Ascending aorta (tissue), 2 donors: ENCODE results near the gene MTMR8. TPM values are rescaled to one million over a fixed set of nuclear protein-coding genes. Genes with fewer than 3 reads are reported as not detected.
A peak's percentile ranks its signal among the peaks of the same experiment; 100 is the strongest.
"Not testable (repeated sequence)": the region's sequence is repeated elsewhere in the genome, so short reads cannot be mapped to it uniquely, and the experiment has no call there.

ENCODE experiments used
- DNase-seq, 2 donors: peaks; one replicate each; pipeline ENCODE4 v3.0.0-alpha.2; 2019; ENCODE audit warnings: low spot score in 2 of 2
- H3K27ac ChIP-seq, 2 donors: fragments of 200-600 bp; sonication (generic); one replicate each; pipeline ENCODE4 v1.5.1; 2016 to 2017; ENCODE audit warnings: mild to moderate bottlenecking in 1 of 2
- H3K27me3 ChIP-seq: fragments of 200-600 bp; sonication (generic); one replicate; pipeline ENCODE4 v1.5.1; 2017
- H3K36me3 ChIP-seq, 2 donors: fragments of 200-600 bp; sonication (generic); one replicate each; pipeline ENCODE4 v1.5.1; 2016
- H3K4me1 ChIP-seq, 2 donors: fragments of 200-600 bp; sonication (generic); one replicate each; pipeline ENCODE4 v1.5.1; 2016 to 2017; ENCODE audit warnings: mild to moderate bottlenecking in 1 of 2
- H3K4me3 ChIP-seq, 2 donors: fragments of 200-600 bp; sonication (generic); one replicate each; pipeline ENCODE4 v1.5.1; 2016 to 2017; ENCODE audit warnings: mild to moderate bottlenecking in 1 of 2
- H3K9me3 ChIP-seq, 2 donors: fragments of 200-600 bp; sonication (generic); one replicate each; pipeline ENCODE4 v1.5.1; 2016
- CTCF ChIP-seq, 3 experiments: fragments of 200-600 bp in 2 of 3; fragments of 450-650 bp in 1 of 3; sonication (generic) in 2 of 3; IDR thresholded peaks; one replicate each; pipeline ENCODE4 v1.5.1; 2016 to 2019; ENCODE audit warnings: antibody characterized with exemption in 3 of 3, mild to moderate bottlenecking in 1 of 3, moderate library complexity in 1 of 3
- intact Hi-C: fragments of 100-400 bp; cut with DNase I; formaldehyde crosslinking; loops from one replicate; pipeline ENCODE4 v1.15.1; 2023
- total RNA-seq: library from RNA; depleted of rRNA; stranded (reverse); fragments of >200 nt; gene quantifications from one replicate; pipeline ENCODE4 v1.1.0, GENCODE V29; 2016

Gene MTMR8
- total RNA-seq, 1 donor from 2014 or later = 0.85 TPM

- peak overlapping the region; percentile 48 to 75 for H3K27ac ChIP-seq
- H3K4me3 ChIP-seq = peak overlapping the region; percentile 65 to 79
- intact Hi-C loops = loop anchor here (10.0 kb wide), 4 partner anchors 189 to 1039 kb away; partner anchors contain the start of genes AMER1, SPIN4 and ZC3H12B
- no peak for TF ChIP-seq CTCF (IDR thresholded peaks at IDR 0.05)
- H3K36me3 ChIP-seq = no peaks in the 10 kb centered on the region
- H3K4me1 ChIP-seq = peaks cover 0 to 3% of the 10 kb centered on the region in 2 donors
- H3K27me3 ChIP-seq = no peaks in the 10 kb centered on the region
- no peaks in the 10 kb centered on the region for H3K9me3 ChIP-seq
- no peak for DNase-seq
Observed at GRCh38 chrX:64394059-64394873, 986 bp downstream of the MTMR8 start.

DNA sequence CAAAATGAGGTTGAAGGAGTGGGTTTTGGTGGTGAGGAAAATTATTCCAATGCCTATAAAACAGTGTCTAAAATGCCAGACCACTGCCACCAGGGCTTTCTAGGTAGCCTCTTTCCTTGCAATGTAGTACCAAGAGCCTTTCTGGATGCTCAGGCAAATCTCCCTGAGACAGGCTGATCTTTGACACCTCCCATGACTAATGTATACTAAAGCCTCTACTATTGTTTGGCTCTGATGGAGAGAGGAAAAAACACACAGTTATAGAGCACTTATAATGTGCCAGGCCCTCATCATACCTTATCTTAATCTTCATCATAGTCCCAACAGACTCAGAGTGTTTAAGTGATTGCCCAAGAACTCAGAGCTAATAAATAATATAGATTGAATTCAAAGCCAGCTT is 5.8 kb downstream of the MTMR8 start:
- Histone ChIP-seq H3K4me1 (no peaks in the 10 kb centered on the region), H3K27ac (no peak overlapping the region), H3K27me3 (no peaks in the 10 kb centered on the region), H3K4me3 (no peak overlapping the region), H3K9me3 (peaks cover 5 to 13% of the 10 kb centered on the region in 2 donors), H3K36me3 (peaks cover 0 to 2% of the 10 kb centered on the region in 2 donors)
- no peak for TF ChIP-seq CTCF (IDR thresholded peaks at IDR 0.05)
- intact Hi-C loops = no loop called here
- no peak for DNase-seq

- H3K4me1 ChIP-seq, H3K4me3 ChIP-seq, intact Hi-C loops, DNase-seq, H3K36me3 ChIP-seq, H3K27ac ChIP-seq, H3K27me3 ChIP-seq: not testable (repeated sequence)
- peaks cover 19 to 79% of the 10 kb centered on the region in 2 donors for H3K9me3 ChIP-seq
Observed at GRCh38 chrX:64380789-64381188, 14.5 kb downstream of the MTMR8 start.

DNA sequence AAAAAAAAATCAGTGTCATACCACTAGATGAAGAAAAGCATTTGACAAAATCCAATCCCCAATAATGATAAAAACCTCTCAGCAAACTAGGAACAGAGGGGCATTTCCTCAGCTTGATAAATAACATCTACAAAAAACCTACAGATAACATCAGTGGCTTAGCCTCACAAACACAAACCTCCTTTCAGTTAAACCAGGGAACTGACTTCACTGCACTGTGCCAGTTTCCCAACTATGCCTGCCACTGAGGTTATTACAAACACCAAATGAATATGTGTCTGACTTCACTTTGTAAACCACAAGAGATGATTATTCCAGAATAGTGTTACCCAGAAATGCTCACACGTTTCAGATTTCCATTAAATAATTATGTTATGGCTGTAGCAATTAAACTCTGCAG is 15.3 kb downstream of the MTMR8 start:
- peaks cover 18 to 79% of the 10 kb centered on the region in 2 donors for H3K9me3 ChIP-seq
- no peak for DNase-seq
- H3K4me1 ChIP-seq = no peaks in the 10 kb centered on the region
- no peak overlapping the region for H3K27ac ChIP-seq
- TF ChIP-seq CTCF (IDR thresholded peaks at IDR 0.05) = no peak
- H3K27me3 ChIP-seq = no peaks in the 10 kb centered on the region
- H3K36me3 ChIP-seq = peaks cover 0 to 2% of the 10 kb centered on the region in 2 donors
- intact Hi-C loops = no loop called here
- H3K4me3 ChIP-seq = no peak overlapping the region

GRCh38 chrX:64377753-64378152 is 17.5 kb downstream of the MTMR8 start:
- no peaks in the 10 kb centered on the region for H3K4me1 ChIP-seq
- no peaks in the 10 kb centered on the region for H3K36me3 ChIP-seq
- no peak overlapping the region for H3K27ac ChIP-seq
- DNase-seq = no peak
- no peaks in the 10 kb centered on the region for H3K27me3 ChIP-seq
- peaks cover 11 to 70% of the 10 kb centered on the region in 2 donors for H3K9me3 ChIP-seq
- intact Hi-C loops = no loop called here
- no peak for TF ChIP-seq CTCF (IDR thresholded peaks at IDR 0.05)
- H3K4me3 ChIP-seq = no peak overlapping the region

- Histone ChIP-seq H3K27ac (no peak overlapping the region), H3K36me3 (peaks cover 0 to 5% of the 10 kb centered on the region in 2 donors), H3K9me3 (no peaks in the 10 kb centered on the region), H3K27me3 (no peaks in the 10 kb centered on the region), H3K4me3 (no peak overlapping the region), H3K4me1 (no peaks in the 10 kb centered on the region)
- intact Hi-C loops = loop anchor here (10.0 kb wide), 1 partner anchor 63 kb away; no protein-coding TSS in a partner anchor
- DNase-seq = no peak
- no peak for TF ChIP-seq CTCF (IDR thresholded peaks at IDR 0.05)
Observed at GRCh38 chrX:64352081-64352480, 43.2 kb downstream of the MTMR8 start.
